Measurements from ENCODE around the gene HPSE2. TPM values are rescaled to one million over a fixed set of nuclear protein-coding genes. Genes with fewer than 3 reads are reported as not detected.

Gene HPSE2
- total RNA-seq, 1 donor from 2014 or later, result not detected

DNA sequence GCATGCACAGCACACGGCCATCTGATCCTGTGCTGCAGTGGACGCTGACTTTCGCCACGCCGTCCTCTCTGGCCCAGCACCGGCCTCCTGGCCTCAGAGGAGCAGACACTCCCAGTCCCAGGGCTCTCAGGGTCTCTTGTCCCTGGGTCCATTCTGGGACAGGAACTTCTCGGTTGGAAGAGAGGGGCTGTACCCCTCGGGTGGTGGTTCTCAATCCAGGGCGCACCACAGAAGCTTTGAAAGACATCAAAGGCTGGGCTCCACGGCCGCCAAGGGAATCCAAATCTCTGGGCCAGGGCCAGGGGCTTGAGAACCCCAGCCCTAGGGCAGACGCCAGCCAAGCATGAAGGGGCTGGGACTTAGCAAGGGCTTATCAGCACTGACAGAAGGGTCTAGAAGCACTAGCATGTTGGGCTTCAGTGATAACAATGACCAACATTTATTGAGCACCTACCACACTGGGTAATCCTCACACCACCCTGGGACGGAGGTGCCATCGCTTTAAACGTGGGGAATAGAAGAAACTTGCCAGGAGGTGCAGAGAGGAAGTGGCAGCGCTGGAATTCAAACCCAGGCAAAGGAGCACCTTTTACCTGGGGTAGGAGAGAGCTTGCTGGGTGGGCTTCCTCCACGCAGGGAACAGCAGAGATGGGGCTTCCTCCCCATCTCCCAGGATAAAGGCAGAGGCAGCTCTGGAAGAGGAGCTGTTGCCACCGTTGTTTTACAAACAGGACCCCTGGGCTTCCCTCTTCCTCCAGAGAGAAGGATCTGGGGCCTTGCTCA lies 818.9 kb downstream of the HPSE2 start:
- no peak for TF ChIP-seq CTCF (IDR thresholded peaks at IDR 0.05; ENCODE audit: borderline replicate concordance)
- Histone ChIP-seq H3K9me3 (replicated peaks) (no peaks in the 10 kb centered on the region), H3K4me1 (peaks cover 49% of the 10 kb centered on the region), H3K27ac (replicated peaks) (no peak overlapping the region), H3K4me3 (no peak overlapping the region), H3K36me3 (peaks cover 36% of the 10 kb centered on the region), H3K27me3 (ENCODE audit: low read depth) (no peaks in the 10 kb centered on the region)
- DNase-seq, result no peak
- intact Hi-C loops (cut with micrococcal nuclease), result no loop called here

- Histone ChIP-seq H3K36me3 (peaks cover 36% of the 10 kb centered on the region), H3K4me1 (peaks cover 54% of the 10 kb centered on the region), H3K27me3 (ENCODE audit: low read depth) (no peaks in the 10 kb centered on the region), H3K9me3 (replicated peaks) (no peaks in the 10 kb centered on the region), H3K27ac (replicated peaks) (peak overlapping the region; percentile 91), H3K4me3 (no peak overlapping the region)
- no peak for TF ChIP-seq CTCF (IDR thresholded peaks at IDR 0.05; ENCODE audit: borderline replicate concordance)
- intact Hi-C loops (cut with micrococcal nuclease), result no loop called here
- no peak for DNase-seq
These were observed 819.9 kb downstream of the HPSE2 start for GRCh38 chr10:98415731-98416119.

DNA sequence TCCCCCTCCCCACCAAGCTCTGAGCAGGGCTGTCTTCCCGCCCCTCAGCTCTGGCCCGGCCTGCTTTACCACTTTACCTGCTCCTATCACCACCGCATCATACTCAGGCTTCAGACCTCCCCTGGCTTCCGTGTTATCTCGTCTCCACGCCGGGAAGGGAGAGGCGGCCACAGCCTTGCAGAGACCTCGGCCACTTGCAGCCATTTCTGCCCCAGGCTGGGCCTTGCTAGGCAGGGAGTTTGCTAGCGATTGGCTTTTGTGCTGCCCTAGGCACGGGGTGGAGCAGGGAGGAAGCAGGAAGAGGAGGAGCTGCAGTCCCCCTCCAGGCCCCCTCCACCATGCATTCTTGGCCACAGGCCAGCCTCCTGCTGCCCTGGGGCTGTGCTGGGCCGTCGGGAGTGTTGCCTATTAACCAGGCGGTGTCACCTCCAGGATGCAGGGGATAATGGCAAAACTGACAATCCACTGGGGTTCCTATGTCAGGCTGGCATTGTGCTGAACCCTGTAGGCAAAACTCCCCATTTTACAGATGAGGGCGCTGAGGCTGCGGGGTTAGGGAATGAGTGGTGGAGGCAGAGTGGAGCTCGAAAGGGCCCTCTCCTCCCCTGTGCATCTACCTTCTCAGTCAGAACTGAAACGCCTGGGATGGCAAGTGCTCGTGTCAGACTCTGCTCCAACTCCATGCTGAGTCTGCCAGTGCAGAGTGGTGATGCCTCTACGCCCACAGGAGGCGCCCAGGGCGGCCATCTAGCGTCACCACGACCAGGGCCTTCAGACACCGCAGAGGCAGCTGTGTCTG lies 820.5 kb downstream of the HPSE2 start, which contains the start of gene PYROXD2:
TSS of gene PYROXD2 (minus strand) at position 251 of the 799 bp plus-strand sequence. CDS start at position 204, 47 bp downstream.
- H3K9me3 ChIP-seq (replicated peaks), result no peaks in the 10 kb centered on the region
- no peaks in the 10 kb centered on the region for H3K27me3 ChIP-seq (ENCODE audit: low read depth)
- H3K4me3 ChIP-seq, result peak within 1 kb of the TSS; percentile 75
- intact Hi-C loops (cut with micrococcal nuclease), result no loop called here
- H3K36me3 ChIP-seq, result peaks cover 35% of the 10 kb centered on the region
- H3K27ac ChIP-seq (replicated peaks), result peak within 1 kb of the TSS; percentile 91
- peak; percentile 92 for DNase-seq
- H3K4me1 ChIP-seq, result peaks cover 49% of the 10 kb centered on the region
- no peak for TF ChIP-seq CTCF (IDR thresholded peaks at IDR 0.05; ENCODE audit: borderline replicate concordance)

DNA sequence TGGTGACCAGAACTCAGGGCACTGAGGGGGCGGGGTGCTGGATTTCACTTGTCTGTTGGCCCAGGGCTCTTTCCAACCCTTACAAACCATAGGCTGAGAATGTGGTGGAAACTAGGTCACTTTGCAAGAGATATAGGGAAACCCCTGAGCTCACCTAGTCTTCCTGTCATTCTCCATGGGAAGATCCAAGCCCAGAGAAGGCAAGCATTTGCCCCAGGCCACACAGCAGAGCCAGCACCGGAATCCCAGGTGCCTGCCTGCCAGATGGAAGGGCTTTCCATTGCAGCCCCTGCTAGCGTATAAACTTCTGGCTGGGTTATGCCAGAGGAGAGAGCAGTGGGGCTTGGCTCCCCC lies 821.1 kb downstream of the HPSE2 start:
- Histone ChIP-seq H3K27me3 (ENCODE audit: low read depth) (no peaks in the 10 kb centered on the region), H3K4me1 (peaks cover 49% of the 10 kb centered on the region), H3K27ac (replicated peaks) (peak overlapping the region; percentile 91), H3K9me3 (replicated peaks) (no peaks in the 10 kb centered on the region), H3K36me3 (peaks cover 29% of the 10 kb centered on the region), H3K4me3 (peak overlapping the region; percentile 75)
- no peak for TF ChIP-seq CTCF (IDR thresholded peaks at IDR 0.05; ENCODE audit: borderline replicate concordance)
- intact Hi-C loops (cut with micrococcal nuclease), result no loop called here
- DNase-seq, result no peak

DNA sequence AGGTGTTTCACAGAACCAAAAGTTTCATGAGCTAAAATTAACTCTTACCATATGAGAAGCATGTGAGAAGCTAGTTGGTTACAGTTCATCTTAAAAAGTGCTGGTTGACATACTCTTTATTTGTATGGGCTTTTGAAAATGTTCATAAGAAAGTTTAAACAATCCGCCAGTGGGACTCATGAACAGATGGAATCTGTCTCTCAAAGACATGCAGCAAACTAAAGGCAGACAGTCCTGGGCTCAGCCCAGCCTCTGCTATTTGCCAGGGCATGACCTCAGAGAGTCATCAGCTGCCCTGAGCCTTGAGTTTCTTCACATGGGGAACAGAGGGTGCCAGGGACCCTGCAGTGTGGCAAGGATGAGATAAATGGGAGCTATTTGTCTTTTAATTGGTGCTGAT lies 823.9 kb downstream of the HPSE2 start:
- Histone ChIP-seq H3K36me3 (peaks cover 1% of the 10 kb centered on the region), H3K27ac (replicated peaks) (peak overlapping the region; percentile 46), H3K9me3 (replicated peaks) (no peaks in the 10 kb centered on the region), H3K27me3 (ENCODE audit: low read depth) (no peaks in the 10 kb centered on the region), H3K4me1 (peaks cover 56% of the 10 kb centered on the region), H3K4me3 (no peak overlapping the region)
- TF ChIP-seq CTCF (IDR thresholded peaks at IDR 0.05; ENCODE audit: borderline replicate concordance), result no peak
- DNase-seq, result no peak
- intact Hi-C loops (cut with micrococcal nuclease), result no loop called here
